Smooth muscle cell (in vitro differentiated cells): ENCODE data around the gene FAM3D. TPM values are rescaled to one million over a fixed set of nuclear protein-coding genes. Genes with fewer than 3 reads are reported as not detected.

Source experiments
- DNase-seq: peaks from one replicate; lab custom pipeline; 2025; ENCODE audit not compliant: unreplicated experiment; lab: John Stamatoyannopoulos, UW
- H2AFZ ChIP-seq: fragments of 200-600 bp; sonication (generic); 2 replicates; pipeline ENCODE4 v1.6.0; 2016; ENCODE audit warnings: antibody characterized with exemption, low read depth, mild to moderate bottlenecking
- H3F3A ChIP-seq: fragments of 200-600 bp; sonication (generic); 2 replicates; pipeline ENCODE4 v1.6.0; 2017; ENCODE audit warnings: antibody characterized with exemption, low read depth
- H3K27ac ChIP-seq: fragments of 200-600 bp; sonication (generic); 2 replicates; pipeline ENCODE4 v1.5.1; 2016; ENCODE audit warnings: low read depth, mild to moderate bottlenecking
- H3K27me3 ChIP-seq: fragments of 200-600 bp; sonication (generic); 2 replicates; pipeline ENCODE4 v1.6.1; 2016; ENCODE audit warnings: low read depth, mild to moderate bottlenecking
- H3K36me3 ChIP-seq: fragments of 200-600 bp; sonication (generic); 2 replicates; pipeline ENCODE4 v1.5.1; 2016; ENCODE audit warnings: low read depth
- H3K4me1 ChIP-seq: fragments of 200-600 bp; sonication (generic); 2 replicates; pipeline ENCODE4 v1.5.1; 2016; ENCODE audit warnings: low read depth
- H3K4me2 ChIP-seq: fragments of 200-600 bp; sonication (generic); 2 replicates; pipeline ENCODE4 v1.6.0; 2016; ENCODE audit warnings: mild to moderate bottlenecking
- H3K4me3 ChIP-seq: fragments of 200-600 bp; sonication (generic); 2 replicates; pipeline ENCODE4 v1.5.1; 2016; ENCODE audit warnings: mild to moderate bottlenecking
- H3K79me2 ChIP-seq: fragments of 200-600 bp; sonication (generic); 2 replicates; pipeline ENCODE4 v1.6.0; 2016; ENCODE audit warnings: low read depth, mild to moderate bottlenecking
- H3K9ac ChIP-seq: fragments of 200-600 bp; sonication (generic); 2 replicates; pipeline ENCODE4 v1.6.0; 2016; ENCODE audit warnings: low read depth
- H3K9me3 ChIP-seq: fragments of 200-600 bp; sonication (generic); replicated peaks from 2 replicates; pipeline ENCODE4 v1.5.1; 2016; ENCODE audit warnings: low read depth
- H4K20me1 ChIP-seq: fragments of 200-600 bp; sonication (generic); 2 replicates; pipeline ENCODE4 v1.6.0; 2016; ENCODE audit warnings: low read depth
- CTCF ChIP-seq: fragments of 200-600 bp; sonication (generic); IDR thresholded peaks from 2 replicates; pipeline ENCODE4 v1.5.1; 2017; ENCODE audit warnings: borderline replicate concordance, mild to moderate bottlenecking, antibody characterized with exemption; ENCODE audit not compliant: insufficient read depth, poor library complexity, severe bottlenecking
- WGBS: methylation state at CpG from one replicate; pipeline ENCODE4 v1.1.7; 2016; ENCODE audit warnings: low lambda C conversion rate; 5-methylcytosine and 5-hydroxymethylcytosine counted together
- polyA plus RNA-seq: library from polyadenylated mRNA; unstranded; fragments of >200 nt; fragmentation: Nextera tagmentation; extraction: Ambion mirVana; gene quantifications from 2 replicates; pipeline ENCODE4 v1.2.1, GENCODE V29; 2016
- total RNA-seq: library from RNA; depleted of rRNA; stranded (reverse); fragments of >200 nt; gene quantifications from 2 replicates; pipeline ENCODE4 v1.2.3, GENCODE V29; 2014

FAM3D gene
- total and polyA plus RNA-seq, 2 experiments from 2014 or later: 0.18 to 0.33 TPM

GRCh38 chr3:58628823-58629562, 37.6 kb downstream of the FAM3D start:
- DNase-seq: no peak

GRCh38 chr3:58627941-58628340, 38.6 kb downstream of the FAM3D start:
- H3K4me3 ChIP-seq: no peak overlapping the region
- no peak overlapping the region for H3K9ac ChIP-seq
- no peaks in the 10 kb centered on the region for H4K20me1 ChIP-seq
- no peaks in the 10 kb centered on the region for H3K27me3 ChIP-seq
- H3K4me1 ChIP-seq: peaks cover 9% of the 10 kb centered on the region
- DNase-seq: no peak
- no peak overlapping the region for H2AFZ ChIP-seq
- no peak overlapping the region for H3K27ac ChIP-seq
- no peak overlapping the region for H3K4me2 ChIP-seq
- no peaks in the 10 kb centered on the region for H3K36me3 ChIP-seq
- H3K9me3 ChIP-seq: no peaks in the 10 kb centered on the region
- WGBS: 84% methylated on average over 6 of the region's 6 CpGs
- H3F3A ChIP-seq: no peaks in the 10 kb centered on the region
- TF ChIP-seq CTCF: no peak
- no peaks in the 10 kb centered on the region for H3K79me2 ChIP-seq

More at GRCh38 chr3:58628823-58629562, 37.6 kb downstream of the FAM3D start:
- Histone ChIP-seq H3K4me1 (peaks cover 9% of the 10 kb centered on the region), H3K4me3 (no peak overlapping the region), H3F3A (no peaks in the 10 kb centered on the region), H3K36me3 (no peaks in the 10 kb centered on the region), H3K4me2 (no peak overlapping the region), H2AFZ (no peak overlapping the region), H3K27ac (no peak overlapping the region), H3K9me3 (no peaks in the 10 kb centered on the region), H3K9ac (no peak overlapping the region), H3K79me2 (no peaks in the 10 kb centered on the region), H4K20me1 (no peaks in the 10 kb centered on the region), H3K27me3 (no peaks in the 10 kb centered on the region)
- WGBS: 58% methylated on average over 13 of the region's 13 CpGs
- TF ChIP-seq CTCF: no peak

GRCh38 chr3:58627570-58627885, 39.0 kb downstream of the FAM3D start:
- peaks cover 9% of the 10 kb centered on the region for H3K4me1 ChIP-seq
- no peaks in the 10 kb centered on the region for H3F3A ChIP-seq
- no peak for DNase-seq
- H4K20me1 ChIP-seq: no peaks in the 10 kb centered on the region
- WGBS: 85% methylated on average over 3 of the region's 3 CpGs
- H3K4me2 ChIP-seq: no peak overlapping the region
- no peak overlapping the region for H3K4me3 ChIP-seq
- no peak for TF ChIP-seq CTCF
- no peaks in the 10 kb centered on the region for H3K9me3 ChIP-seq
- no peaks in the 10 kb centered on the region for H3K79me2 ChIP-seq
- no peaks in the 10 kb centered on the region for H3K36me3 ChIP-seq
- H3K9ac ChIP-seq: no peak overlapping the region
- no peak overlapping the region for H3K27ac ChIP-seq
- H3K27me3 ChIP-seq: no peaks in the 10 kb centered on the region
- H2AFZ ChIP-seq: no peak overlapping the region
